GM11168 (cell line): ENCODE data around the gene SLC16A12.

ENCODE experiments used
- in situ Hi-C: fragments of 300-500 bp; cut with MboI; formaldehyde crosslinking; loops from one replicate; pipeline ENCODE4 v1.12.0; 2022; ENCODE audit warnings: low sequenced_read_pairs; ENCODE audit not compliant: unreplicated experiment

SLC16A12 gene, protein sequence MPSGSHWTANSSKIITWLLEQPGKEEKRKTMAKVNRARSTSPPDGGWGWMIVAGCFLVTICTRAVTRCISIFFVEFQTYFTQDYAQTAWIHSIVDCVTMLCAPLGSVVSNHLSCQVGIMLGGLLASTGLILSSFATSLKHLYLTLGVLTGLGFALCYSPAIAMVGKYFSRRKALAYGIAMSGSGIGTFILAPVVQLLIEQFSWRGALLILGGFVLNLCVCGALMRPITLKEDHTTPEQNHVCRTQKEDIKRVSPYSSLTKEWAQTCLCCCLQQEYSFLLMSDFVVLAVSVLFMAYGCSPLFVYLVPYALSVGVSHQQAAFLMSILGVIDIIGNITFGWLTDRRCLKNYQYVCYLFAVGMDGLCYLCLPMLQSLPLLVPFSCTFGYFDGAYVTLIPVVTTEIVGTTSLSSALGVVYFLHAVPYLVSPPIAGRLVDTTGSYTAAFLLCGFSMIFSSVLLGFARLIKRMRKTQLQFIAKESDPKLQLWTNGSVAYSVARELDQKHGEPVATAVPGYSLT

DNA sequence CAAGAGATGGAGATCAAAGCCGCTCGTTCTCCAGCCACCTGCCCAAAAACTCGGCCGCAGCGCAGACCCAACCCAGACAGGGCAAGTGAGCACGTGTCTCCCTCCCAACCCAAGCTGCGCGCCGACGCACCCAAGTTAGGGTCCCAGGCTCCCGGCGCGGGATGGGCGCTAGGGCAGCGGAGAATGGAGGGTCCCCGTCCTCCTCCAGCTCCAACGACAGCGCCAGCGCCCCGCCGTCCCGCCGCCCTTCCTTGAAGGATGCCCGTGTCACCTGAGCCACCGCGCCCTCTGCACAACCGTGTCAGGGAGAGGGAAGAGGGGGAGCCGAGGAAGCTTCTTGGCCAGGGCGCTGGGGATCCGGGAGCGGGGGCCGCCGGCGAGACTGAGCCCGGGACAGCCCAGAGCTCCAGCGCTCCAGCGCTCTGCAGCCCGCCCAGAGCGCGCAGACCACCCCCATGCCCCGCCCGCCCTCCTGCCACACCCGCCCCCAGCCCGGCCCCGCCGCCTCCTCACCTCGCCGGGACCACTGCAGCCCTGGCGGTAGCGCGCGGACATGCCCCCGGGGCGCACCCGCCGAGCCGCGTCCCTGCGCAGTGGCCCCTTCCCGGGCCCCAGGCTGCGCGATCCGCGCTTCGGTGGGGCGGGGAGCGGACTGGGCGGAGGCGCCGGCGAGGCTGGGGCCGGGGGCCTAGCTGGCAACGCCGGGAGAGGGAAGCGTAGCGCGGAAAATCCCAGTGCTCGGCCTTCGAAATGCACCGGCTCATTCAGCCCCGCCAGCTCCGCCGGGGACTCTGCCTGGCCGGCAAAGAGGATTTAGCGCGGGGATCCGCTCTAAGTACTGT is at the start of gene SLC16A12:
Gene SLC16A12, minus strand, starts transcription at position 424 of the 842 bp plus-strand sequence. CDS start 73,016 bp downstream, outside the sequence.
- in situ Hi-C loops: no loop called here

DNA sequence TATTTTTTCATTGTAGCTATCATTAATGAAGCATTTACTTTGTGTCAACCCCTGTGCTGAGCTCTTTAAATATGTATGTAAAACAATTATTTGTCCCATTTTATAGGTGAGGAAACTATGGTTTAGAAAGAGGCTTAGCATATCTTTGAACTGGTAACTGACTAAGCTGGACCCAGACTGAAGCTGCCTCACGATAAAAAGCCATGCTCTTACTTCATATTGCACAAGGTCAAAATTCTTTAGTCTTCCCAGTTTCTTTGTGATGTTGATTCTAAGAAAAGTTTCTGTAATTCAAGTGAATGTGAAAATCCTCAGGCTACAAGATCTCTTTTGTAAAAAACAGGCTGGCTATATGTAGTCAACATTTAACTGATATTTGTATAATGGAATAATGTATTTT is 46.6 kb upstream of the SLC16A12 start:
- in situ Hi-C loops: no loop called here

DNA sequence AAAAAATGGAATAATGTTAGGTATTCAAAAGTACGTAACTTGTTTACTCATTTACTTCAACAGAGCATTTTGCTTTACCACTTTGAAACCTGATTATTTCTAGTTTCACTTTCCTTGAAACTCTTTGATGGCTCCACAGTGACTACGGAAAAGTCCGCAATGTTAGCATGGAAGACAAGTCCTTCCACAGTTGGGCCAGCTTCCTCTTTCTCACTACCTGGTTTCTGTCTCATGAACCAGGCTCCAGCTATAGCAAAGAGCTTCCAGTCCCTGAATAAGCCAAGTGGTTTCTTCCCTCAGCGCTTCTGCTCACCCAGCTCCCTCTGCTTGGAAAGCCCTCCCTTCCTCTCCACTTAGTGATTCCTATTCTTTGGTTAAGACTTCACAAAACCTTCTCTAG is 44.8 kb upstream of the SLC16A12 start:
- in situ Hi-C loops: no loop called here

DNA sequence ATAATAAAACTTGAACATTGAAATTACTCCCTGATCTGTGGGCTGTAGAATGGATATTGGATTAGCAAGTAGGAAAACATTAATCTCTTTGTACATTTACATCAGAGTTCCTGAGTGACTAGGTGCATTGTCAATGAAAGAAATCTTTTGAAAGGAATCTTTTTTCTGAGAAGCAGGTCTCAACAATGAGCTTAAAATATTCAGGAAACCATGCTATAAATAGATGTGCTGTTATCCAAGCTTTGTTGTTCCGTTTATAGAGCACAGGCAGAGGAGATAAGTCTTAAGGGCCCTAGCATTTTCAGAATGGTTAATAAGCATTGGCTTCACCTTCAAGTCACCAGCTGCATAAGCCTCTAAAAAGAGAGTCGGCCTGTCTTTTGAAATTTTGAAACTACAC is 41.3 kb upstream of the SLC16A12 start:
- in situ Hi-C loops: loop anchor here (10.0 kb wide), 1 partner anchor 322 kb away; the partner anchor contains the start of gene LIPA

DNA sequence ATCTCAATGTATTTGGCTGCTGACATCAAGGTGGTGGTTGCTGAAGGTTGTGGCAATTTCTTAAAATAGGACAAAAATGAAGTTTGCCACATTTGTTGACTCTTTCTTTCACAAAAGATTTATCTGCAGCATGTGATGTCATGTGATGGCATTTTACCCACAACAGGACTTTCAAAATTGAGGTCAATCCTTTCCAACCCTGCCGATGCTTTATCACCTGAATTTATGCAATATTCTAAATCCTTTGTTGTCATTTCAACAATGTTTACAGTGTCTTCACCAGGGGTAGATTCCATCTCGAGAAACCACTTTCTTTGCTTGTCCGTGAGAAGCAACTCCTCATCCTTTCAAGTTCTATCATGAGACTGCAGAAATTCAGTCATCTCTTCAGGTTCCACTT is 40.6 kb upstream of the SLC16A12 start:
- in situ Hi-C loops: loop anchor here (10.0 kb wide), 1 partner anchor 321 kb away; the partner anchor contains the start of gene LIPA

DNA sequence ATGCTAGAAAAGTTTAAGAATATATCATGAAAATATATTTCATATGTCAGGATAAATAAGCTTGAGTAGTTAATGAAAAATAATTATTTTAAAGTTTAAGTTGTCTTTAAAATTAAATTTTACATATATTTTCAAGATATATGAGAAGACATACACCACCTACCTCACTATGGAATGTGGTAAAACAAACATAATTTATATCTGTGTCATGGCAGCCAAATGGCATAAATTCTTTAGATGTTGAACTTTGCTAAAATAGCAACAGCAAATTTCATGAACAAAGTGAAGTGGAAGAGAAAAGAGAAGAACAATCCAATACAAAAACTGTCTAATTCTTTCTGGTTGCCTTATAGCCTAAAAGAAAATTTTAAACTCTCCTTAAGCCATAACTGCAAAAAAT is 39.6 kb upstream of the SLC16A12 start:
- in situ Hi-C loops: loop anchor here (10.0 kb wide), 1 partner anchor 320 kb away; the partner anchor contains the start of gene LIPA

DNA sequence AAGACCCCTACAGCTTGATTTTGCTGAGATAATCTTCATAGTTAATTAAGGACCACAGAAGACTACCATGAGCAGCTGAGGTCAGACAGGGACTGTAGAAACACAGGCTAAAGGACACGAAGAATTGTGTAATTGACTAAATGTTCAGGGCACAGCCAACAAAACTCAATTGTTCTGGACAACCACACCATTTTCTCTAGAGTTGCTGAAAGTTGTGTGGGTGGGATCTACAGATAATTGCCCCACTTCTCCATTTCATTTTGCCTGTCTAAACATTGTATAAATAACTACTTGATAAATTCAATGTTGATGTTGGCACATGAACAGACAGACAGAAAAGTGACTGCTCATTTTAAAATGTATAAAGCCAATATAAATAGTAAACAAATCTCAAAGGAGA is 39.0 kb upstream of the SLC16A12 start:
- in situ Hi-C loops: loop anchor here (10.0 kb wide), 1 partner anchor 320 kb away; the partner anchor contains the start of gene LIPA

DNA sequence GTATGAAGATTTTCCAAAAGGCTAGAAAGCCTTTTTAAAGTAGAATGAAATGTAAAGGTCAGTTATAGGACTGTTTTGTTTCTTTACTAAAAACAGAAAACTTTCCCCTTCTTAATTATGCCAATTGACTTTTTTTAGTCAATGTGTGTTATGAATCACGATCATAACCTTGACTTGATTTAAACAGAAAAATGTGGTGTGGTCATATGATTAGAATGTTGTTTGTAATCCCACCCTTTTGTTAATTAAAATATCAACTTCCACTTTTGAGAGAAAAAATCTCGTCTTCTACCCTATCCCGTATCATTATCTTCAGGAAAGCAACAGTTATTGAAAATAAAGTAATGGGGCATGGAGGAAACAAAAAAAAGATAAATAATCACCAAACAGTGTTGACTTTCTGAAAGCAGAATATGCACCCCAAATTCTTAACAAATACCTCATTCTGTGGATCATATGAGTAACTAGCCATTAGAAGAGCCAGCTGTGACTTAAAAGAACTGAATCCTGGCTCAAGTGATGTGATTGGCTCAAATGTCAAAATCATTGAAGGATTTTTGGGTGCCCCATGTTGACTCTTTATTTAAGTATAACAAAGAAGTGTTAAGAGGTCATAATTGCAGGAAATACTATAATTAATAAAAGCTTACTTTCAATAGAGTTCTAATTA is 32.3 kb upstream of the SLC16A12 start:
- in situ Hi-C loops: no loop called here

DNA sequence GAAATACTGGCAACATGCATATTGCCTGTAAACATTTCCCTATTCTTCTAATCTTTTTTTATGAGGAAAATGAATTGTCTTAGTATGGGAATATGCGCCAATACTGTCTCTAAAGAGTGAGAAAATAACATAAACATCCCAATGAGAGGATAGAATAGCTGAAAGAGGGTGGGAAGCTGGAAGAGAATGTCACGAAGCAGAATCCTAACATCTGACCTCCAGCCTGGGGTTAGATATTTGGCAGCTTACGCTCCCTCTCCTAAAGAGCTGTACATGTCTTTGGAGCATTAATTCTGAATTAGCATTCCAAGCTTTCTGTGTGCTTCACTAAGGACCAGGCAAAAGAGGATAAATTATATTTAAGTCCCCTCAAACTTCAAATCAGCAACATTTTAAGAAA is 31.6 kb upstream of the SLC16A12 start:
- in situ Hi-C loops: no loop called here

DNA sequence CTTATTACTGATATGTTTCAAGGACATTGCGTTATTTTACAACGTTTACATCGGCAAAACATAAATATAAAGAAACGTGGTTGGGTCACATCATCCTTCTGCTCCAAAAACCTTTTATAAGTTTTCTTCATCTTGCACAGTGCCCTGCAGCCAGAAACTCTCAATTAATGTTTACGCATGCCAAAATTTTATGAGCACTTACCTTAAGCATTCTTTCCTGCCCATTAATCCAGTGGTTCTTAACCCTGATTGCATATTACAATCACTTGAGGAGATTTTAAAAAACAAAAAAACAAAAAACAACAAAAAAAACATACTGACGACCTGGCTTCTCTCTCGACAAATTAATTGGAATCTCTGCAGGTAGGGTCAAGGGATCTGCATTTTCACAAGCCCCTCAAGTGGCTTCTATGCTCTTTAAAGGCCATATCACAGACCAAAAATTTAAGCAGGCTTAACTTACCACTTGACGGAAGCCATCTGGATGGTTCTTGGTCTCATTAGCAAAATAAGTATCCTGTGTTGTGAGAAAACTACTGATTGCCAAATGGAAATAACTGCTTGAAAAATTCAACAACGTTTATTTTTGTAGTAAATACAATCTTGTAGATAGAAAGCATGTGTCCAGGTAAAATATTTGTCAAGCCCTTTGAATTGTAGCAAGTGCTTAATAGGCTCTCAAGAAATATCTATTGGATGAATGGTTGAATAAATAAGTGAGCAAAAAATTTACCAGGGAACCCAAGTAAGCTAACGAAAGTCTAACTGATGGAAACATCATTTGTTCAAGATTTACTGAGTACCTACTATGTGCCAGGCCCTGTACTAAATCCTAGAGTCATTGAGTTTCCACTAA is 30.9 kb upstream of the SLC16A12 start:
- in situ Hi-C loops: no loop called here

DNA sequence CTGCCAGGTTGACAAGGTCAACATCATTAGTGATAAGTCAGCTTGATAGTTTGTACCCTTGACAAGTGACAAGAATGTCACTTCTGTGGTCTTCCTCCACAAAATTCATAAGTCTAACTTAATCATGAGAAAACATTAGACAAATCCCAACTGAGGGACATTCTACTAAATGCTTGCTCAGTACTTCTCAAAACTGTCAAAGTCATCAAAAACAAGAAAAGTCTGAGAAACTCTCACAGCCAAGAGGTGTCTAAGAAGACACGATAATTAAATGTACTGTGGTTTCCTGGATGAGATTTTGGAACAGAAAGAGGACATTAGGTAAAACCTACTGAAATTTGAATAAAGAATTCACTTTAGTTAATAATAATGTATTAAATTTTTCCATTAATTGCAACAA is 29.8 kb upstream of the SLC16A12 start:
- in situ Hi-C loops: no loop called here

DNA sequence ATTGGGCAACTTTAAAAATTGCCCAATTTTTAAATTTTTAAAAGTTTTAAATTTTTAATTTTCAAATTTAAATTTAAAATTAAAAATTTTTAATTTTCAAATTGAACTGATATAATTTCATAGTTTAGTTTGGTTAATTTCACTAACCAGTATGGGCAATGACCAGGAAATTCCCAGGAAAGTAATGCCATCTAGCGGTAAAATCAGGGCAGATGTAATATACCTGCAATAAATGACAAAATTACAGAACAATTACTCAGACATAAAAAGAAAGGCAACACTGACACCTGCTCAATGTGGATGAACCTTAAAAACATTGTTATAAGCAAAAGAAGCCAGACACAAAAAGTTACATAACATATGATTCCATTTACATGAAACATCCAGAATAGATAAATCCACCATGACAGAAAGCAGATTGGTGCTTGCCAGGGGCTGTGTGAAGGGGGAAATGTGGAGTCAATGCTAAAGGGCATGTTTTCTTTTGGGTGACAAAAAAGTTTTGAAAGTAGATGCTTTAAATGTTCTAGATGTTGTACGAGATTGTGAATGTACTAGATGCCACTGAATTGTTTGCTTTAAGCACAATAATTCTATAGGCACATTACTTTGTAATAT is 28.6 kb upstream of the SLC16A12 start:
- in situ Hi-C loops: no loop called here

DNA sequence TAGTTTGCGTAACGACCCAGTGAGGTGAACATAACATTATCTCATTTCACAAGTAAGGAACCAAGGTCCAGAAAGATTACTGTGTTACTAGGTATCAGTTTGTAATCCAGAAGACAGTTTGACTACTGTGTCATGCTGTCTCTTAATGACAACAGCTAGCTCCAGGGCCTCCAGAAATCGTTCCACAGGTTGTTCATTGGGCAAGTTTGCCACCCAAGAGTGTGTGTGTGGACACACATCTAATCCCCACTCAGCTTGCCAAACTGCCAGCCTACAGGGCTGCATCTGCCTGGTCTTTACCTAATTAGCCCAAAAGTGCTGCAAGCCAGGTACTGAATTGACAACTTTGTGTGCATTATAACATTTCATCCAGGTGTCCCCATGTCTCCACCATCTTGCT is 27.9 kb upstream of the SLC16A12 start:
- in situ Hi-C loops: no loop called here

DNA sequence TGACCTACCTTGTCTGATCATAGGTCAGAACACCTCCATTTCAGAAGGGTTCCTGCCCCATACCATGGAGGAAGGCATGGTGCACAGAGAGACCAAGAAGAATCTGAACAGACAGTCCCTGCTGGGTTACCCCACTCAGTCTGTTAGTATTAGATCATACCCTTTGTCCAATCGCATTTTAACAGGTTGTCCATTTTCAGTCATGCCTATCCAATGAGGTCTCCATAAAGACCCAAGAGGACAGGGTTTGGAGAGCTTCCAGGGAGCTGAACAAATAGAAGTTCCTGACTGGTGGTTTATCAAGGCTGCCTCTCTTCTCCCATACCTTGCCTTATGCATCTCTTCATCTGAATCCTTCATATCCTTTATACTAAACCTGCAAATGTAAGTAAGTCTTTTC is 21.2 kb upstream of the SLC16A12 start:
- in situ Hi-C loops: no loop called here

DNA sequence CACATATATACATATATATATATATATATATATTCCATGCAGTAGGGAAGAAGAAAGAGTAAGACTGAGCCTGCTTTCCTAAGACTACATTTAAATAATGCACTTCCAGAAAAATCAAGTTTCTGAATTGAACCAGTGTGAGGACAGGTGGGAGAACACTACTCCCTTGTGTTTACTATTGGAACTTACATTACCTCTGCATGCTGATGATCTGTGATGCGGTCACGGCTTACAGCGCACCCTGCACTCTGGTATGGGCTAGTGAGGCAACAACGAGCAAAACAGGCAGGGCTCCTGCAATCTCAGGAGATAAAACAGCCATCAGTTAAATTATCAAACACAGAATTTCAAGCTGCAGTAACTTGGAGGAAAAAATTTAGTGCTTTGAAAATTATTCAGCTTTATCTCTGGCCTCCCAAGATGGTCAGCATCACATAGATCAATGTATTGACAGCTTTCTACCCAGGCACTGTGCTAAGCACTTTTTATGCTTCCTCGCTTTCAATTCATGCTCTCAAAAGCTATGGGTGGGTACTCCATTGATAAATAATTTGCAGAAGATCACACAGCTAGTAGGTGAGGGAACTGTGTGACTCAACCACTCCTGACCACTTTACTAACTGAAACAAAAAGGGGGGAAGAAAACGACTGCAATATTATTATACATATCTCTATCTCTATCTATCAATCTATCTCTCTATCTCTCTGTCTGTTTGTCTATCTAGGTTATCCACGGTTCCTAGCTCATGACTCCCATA is 20.5 kb upstream of the SLC16A12 start:
- in situ Hi-C loops: no loop called here

DNA sequence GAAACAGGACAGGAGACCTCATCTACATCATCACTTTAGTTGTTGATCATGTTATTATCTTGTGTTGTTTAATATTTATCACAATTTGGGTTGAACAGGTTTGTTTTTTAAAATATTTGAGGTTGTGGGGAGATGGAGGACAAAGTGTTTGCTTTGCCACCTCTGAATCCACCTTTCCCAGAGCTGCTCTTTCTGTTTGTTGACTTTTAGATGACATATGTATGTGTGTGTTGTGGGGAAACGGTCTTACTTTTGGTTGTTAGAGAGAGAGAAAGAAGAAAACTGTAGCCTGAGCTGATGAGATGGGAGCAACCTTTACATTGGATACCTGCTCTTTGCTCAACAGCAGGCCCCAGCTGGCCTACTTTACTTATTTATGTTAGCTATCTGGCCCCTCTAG is 19.0 kb upstream of the SLC16A12 start:
- in situ Hi-C loops: loop anchor here (5.0 kb wide), 1 partner anchor 117 kb away; no protein-coding TSS in a partner anchor

DNA sequence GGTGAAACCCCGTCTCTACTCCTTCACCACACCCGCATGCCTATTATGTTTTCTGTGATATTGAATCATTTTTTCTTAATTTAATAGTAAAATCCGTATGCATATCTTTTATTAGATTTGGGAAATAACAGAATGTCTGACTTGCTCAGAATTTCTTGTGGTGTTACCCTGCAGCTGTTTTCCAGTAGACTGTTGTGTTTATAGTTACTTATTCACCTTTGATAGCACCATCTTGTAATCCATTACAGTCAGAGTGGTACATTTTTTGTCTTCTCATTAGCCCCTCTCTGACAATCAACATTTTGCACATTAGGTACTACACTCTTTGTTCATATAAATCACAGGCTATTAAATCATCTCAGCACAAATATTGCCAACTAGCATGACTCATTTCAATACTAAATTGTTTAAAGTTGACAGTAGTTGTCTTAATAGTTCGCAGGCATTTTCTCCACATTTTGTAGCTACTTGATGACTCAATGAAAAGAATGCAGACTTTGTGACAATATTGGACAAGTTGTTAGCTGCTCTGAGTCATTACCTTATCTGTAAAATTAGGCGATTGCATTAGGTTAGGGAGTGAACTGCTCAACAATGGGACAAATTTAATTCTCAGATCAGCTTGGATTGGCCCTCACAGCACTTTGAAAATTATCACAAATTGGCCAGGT is 17.8 kb upstream of the SLC16A12 start:
- in situ Hi-C loops: loop anchor here (5.0 kb wide), 1 partner anchor 116 kb away; no protein-coding TSS in a partner anchor

DNA sequence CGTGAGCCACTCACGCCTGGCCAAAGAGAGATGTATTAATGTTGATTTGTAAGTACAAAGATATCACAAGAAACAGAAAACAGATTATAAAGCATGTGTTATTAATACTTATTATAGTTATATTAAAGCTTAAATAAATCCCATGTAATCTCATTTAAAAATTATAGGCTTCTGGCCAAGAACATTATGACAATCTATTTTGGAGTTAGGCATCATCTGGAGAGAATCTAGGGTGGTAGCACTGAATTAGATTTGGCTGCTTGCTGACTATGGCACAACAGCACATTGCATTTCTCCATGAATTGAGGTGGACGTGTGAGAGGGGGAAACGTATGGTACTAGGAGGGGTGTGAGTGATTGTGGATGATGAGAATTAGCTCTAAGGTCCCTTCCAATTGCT is 16.8 kb upstream of the SLC16A12 start:
- in situ Hi-C loops: loop anchor here (5.0 kb wide), 1 partner anchor 115 kb away; no protein-coding TSS in a partner anchor
